Loucy (cell line): ENCODE measurements around the gene RPP14.

ENCODE experiments used
- CTCF ChIP-seq: fragments of 200-600 bp; sonication (generic); conservative IDR thresholded peaks from 2 replicates; pipeline ENCODE4 v1.5.1; 2014; ENCODE audit warnings: mild to moderate bottlenecking, antibody characterized with exemption, low read length
- EZH2phosphoT487 ChIP-seq: fragments of 200-600 bp; IDR thresholded peaks from 2 replicates; pipeline ENCODE4 v1.6.1; 2018; ENCODE audit warnings: antibody characterized with exemption, mild to moderate bottlenecking, moderate library complexity, borderline replicate concordance

GRCh38 chr3:58317811-58318210 lies 11.8 kb downstream of the RPP14 start:
- TF ChIP-seq CTCF (no peak), EZH2phosphoT487 (no peak)
